OCI-LY3 (cell line): ENCODE data around the gene GZMM.

Experiments used
- H2AFZ ChIP-seq: fragments of 200-600, 300-600 bp; shearing (Covaris generic); 2 replicates; pipeline ENCODE4 v1.6.0; 2014; ENCODE audit warnings: antibody characterized with exemption, low read depth, low read length
- H3K27ac ChIP-seq: fragments of 200-600, 300-600 bp; sonication (generic); 2 replicates; pipeline ENCODE4 v1.5.1; 2014; ENCODE audit warnings: mild to moderate bottlenecking, low read length, moderate library complexity, mixed read lengths
- H3K27me3 ChIP-seq: fragments of 200-600, 300-600 bp; sonication (generic); 2 replicates; pipeline ENCODE4 v1.6.1; 2014; ENCODE audit warnings: low read depth, low read length, mixed read lengths
- H3K36me3 ChIP-seq: fragments of 200-600, 300-600 bp; sonication (generic); replicated peaks from 2 replicates; pipeline ENCODE3; 2014; ENCODE audit warnings: low read depth, low read length, mixed read lengths
- H3K4me1 ChIP-seq: fragments of 300-600, 200-600 bp; sonication (generic); 2 replicates; pipeline ENCODE4 v1.6.1; 2014; ENCODE audit warnings: low read length, mixed read lengths
- H3K4me2 ChIP-seq: fragments of 200-600, 300-600 bp; sonication (generic); 2 replicates; pipeline ENCODE4 v1.6.1; 2014; ENCODE audit warnings: low read length, mixed read lengths
- H3K4me3 ChIP-seq: fragments of 300-600, 200-600 bp; sonication (generic); 2 replicates; pipeline ENCODE4 v1.5.1; 2014; ENCODE audit warnings: antibody characterized with exemption, mild to moderate bottlenecking, low read length, moderate library complexity
- H3K79me2 ChIP-seq: fragments of 300-600, 200-600 bp; shearing (Covaris generic); 2 replicates; pipeline ENCODE4 v1.6.1; 2014; ENCODE audit warnings: mild to moderate bottlenecking, low read length, mixed read lengths
- H3K9ac ChIP-seq: fragments of 300-600, 200-600 bp; shearing (Covaris generic); 2 replicates; pipeline ENCODE4 v1.6.0; 2014; ENCODE audit warnings: mild to moderate bottlenecking, low read length, moderate library complexity
- H3K9me3 ChIP-seq: fragments of 200-600, 300-600 bp; shearing (Covaris generic); 2 replicates; pipeline ENCODE4 v1.6.1; 2014; ENCODE audit warnings: low read length, mixed read lengths; ENCODE audit not compliant: insufficient read depth
- H4K20me1 ChIP-seq: fragments of 200-600, 300-600 bp; sonication (generic); 2 replicates; pipeline ENCODE4 v1.6.1; 2016; ENCODE audit warnings: low read length, mixed read lengths; ENCODE audit not compliant: insufficient read depth
- EZH2phosphoT487 ChIP-seq: fragments of 200-600 bp; shearing (Covaris generic); IDR thresholded peaks from 2 replicates; pipeline ENCODE4 v1.6.1; 2018; ENCODE audit warnings: antibody characterized with exemption, mixed run types, low read depth
- TF ChIP-seq, protein P1 (sequence below): fragments of 200-600, 300-600 bp; sonication (generic); IDR thresholded peaks from 2 replicates; pipeline ENCODE4 v1.5.1; 2014; ENCODE audit warnings: antibody characterized with exemption, low read length, low read depth

GZMM gene

DNA sequence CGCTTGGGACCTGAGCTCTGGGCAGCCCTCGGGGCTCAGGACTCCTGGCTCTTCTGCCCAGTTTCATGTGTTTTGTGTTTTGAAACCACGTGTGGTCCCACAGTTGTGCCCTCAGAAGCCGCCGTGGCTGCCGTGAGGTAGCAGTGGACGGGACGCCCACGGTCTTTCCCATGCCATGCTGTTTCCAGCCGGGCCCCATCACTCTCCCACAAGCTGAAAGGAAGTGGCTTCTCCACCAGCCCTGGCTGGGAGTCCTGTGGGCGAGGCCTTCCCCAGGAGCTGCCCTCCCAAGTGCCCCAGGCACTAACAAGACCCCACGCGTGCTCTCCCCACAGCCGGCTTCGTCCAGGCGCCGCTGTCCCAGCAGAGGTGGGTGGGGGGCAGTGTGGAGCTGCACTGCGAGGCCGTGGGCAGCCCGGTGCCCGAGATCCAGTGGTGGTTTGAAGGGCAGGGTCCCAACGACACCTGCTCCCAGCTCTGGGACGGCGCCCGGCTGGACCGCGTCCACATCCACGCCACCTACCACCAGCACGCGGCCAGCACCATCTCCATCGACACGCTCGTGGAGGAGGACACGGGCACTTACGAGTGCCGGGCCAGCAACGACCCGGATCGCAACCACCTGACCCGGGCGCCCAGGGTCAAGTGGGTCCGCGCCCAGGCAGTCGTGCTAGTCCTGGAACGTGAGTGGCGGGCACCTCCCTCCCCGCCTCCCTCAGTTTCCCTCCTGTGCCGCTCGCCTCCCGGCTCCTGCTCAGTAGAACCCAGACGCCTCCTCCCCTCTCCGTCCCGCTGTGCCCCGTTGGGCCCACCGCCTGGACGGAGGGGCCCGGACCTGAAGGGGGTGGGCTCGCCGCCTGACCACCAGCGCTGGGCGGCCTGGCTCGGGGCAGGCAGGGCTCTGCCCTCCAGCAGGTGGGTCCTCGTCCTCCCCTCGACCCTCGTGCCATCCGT, 33.9 kb downstream of the GZMM start:
- Histone ChIP-seq H3K9me3 (no peaks in the 10 kb centered on the region), H3K79me2 (peaks cover 78% of the 10 kb centered on the region), H3K27me3 (no peaks in the 10 kb centered on the region), H3K4me2 (no peak overlapping the region), H2AFZ (no peak overlapping the region), H3K9ac (no peak overlapping the region), H3K4me1 (peaks cover 17% of the 10 kb centered on the region), H3K27ac (no peak overlapping the region), H3K36me3 (peaks cover 47% of the 10 kb centered on the region), H4K20me1 (peaks cover 78% of the 10 kb centered on the region), H3K4me3 (no peak overlapping the region)
- TF ChIP-seq, protein P1, sequence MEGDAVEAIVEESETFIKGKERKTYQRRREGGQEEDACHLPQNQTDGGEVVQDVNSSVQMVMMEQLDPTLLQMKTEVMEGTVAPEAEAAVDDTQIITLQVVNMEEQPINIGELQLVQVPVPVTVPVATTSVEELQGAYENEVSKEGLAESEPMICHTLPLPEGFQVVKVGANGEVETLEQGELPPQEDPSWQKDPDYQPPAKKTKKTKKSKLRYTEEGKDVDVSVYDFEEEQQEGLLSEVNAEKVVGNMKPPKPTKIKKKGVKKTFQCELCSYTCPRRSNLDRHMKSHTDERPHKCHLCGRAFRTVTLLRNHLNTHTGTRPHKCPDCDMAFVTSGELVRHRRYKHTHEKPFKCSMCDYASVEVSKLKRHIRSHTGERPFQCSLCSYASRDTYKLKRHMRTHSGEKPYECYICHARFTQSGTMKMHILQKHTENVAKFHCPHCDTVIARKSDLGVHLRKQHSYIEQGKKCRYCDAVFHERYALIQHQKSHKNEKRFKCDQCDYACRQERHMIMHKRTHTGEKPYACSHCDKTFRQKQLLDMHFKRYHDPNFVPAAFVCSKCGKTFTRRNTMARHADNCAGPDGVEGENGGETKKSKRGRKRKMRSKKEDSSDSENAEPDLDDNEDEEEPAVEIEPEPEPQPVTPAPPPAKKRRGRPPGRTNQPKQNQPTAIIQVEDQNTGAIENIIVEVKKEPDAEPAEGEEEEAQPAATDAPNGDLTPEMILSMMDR, result 0 out of 2 replicates have a peak, but pooled peaks have one; percentile 4
- TF ChIP-seq EZH2phosphoT487, result no peak

DNA sequence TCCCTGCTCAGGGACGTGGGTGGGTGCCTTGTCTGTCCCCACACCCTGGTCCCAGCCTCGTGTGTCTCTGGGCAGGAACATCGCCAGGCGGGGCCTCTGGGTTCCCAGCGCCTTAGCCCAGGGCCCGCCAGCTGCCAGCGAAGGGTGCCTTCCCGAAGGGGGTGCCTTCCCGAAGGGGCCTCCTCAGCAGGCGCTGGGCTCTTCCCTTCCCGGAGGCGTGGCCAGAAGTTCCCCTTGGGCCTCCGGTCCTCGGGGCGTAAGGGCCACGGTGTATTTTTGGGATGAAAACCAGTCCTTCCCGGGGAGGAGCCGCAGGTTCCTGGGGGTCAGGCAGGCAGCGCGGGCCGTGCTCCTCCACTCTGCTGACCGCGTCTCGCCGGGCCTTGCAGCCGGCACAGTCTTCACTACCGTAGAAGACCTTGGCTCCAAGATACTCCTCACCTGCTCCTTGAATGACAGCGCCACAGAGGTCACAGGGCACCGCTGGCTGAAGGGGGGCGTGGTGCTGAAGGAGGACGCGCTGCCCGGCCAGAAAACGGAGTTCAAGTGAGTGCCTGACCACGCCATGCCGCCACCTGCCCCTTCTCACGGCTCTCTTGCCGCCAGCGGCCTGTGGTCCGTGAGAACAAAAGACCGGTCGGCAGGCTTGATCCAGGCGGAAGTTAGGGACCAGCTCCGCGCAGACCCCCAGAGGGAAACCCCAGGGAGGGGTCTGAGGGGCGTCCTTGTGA, 35.4 kb downstream of the GZMM start:
- H3K4me1 ChIP-seq, result peaks cover 10% of the 10 kb centered on the region
- H3K9ac ChIP-seq, result no peak overlapping the region
- H4K20me1 ChIP-seq, result peaks cover 76% of the 10 kb centered on the region
- H3K36me3 ChIP-seq, result peaks cover 53% of the 10 kb centered on the region
- H3K79me2 ChIP-seq, result peaks cover 63% of the 10 kb centered on the region
- no peak overlapping the region for H3K27ac ChIP-seq
- no peak overlapping the region for H3K4me3 ChIP-seq
- no peaks in the 10 kb centered on the region for H3K27me3 ChIP-seq
- no peak for TF ChIP-seq EZH2phosphoT487
- TF ChIP-seq, protein P1, result no peak
- no peaks in the 10 kb centered on the region for H3K9me3 ChIP-seq
- H2AFZ ChIP-seq, result no peak overlapping the region
- no peak overlapping the region for H3K4me2 ChIP-seq

- peaks cover 71% of the 10 kb centered on the region for H4K20me1 ChIP-seq
- H3K4me3 ChIP-seq, result no peak overlapping the region
- TF ChIP-seq, protein P1, result no peak
- TF ChIP-seq EZH2phosphoT487, result no peak
- no peak overlapping the region for H3K4me2 ChIP-seq
- H2AFZ ChIP-seq, result no peak overlapping the region
- no peaks in the 10 kb centered on the region for H3K27me3 ChIP-seq
- H3K9ac ChIP-seq, result no peak overlapping the region
- H3K4me1 ChIP-seq, result peaks cover 5% of the 10 kb centered on the region
- peaks cover 58% of the 10 kb centered on the region for H3K79me2 ChIP-seq
- peaks cover 53% of the 10 kb centered on the region for H3K36me3 ChIP-seq
- no peaks in the 10 kb centered on the region for H3K9me3 ChIP-seq
- no peak overlapping the region for H3K27ac ChIP-seq
Observed at GRCh38 chr19:579842-580155, 35.9 kb downstream of the GZMM start.

DNA sequence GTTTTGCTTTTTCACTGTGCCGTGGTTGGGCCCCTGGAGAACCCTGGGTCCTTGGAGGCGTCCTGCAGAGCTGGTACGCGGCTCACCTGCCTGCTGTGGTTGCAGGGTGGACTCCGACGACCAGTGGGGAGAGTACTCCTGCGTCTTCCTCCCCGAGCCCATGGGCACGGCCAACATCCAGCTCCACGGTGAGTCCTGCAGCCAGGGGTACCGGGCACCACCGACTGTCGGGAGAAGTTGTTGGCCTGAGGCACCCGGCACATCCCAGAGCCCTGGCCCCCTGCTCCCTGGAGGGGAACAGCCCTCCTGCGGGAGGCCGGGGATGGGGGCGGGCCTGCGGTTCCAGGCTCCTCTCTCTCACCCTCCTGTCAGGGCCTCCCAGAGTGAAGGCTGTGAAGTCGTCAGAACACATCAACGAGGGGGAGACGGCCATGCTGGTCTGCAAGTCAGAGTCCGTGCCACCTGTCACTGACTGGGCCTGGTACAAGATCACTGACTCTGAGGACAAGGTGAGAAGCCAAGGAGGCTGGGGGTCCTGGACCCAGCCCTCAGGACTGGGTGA, 36.5 kb downstream of the GZMM start:
- H2AFZ ChIP-seq, result no peak overlapping the region
- no peak overlapping the region for H3K4me2 ChIP-seq
- H3K4me3 ChIP-seq, result no peak overlapping the region
- no peaks in the 10 kb centered on the region for H3K4me1 ChIP-seq
- H3K9ac ChIP-seq, result no peak overlapping the region
- TF ChIP-seq, protein P1, result no peak
- TF ChIP-seq EZH2phosphoT487, result no peak
- peaks cover 52% of the 10 kb centered on the region for H3K79me2 ChIP-seq
- H3K27ac ChIP-seq, result no peak overlapping the region
- peaks cover 50% of the 10 kb centered on the region for H3K36me3 ChIP-seq
- H3K27me3 ChIP-seq, result no peaks in the 10 kb centered on the region
- peaks cover 66% of the 10 kb centered on the region for H4K20me1 ChIP-seq
- H3K9me3 ChIP-seq, result no peaks in the 10 kb centered on the region
